ENCODE data around the gene POU2F1. TPM values are rescaled to one million over a fixed set of nuclear protein-coding genes. Genes with fewer than 3 reads are reported as not detected.
"Not testable (repeated sequence)": the region's sequence is repeated elsewhere in the genome, so short reads cannot be mapped to it uniquely, and the experiment has no call there.

The POU2F1 gene
- total and polyA plus RNA-seq, 4 donors = 1.1 to 28.6 (median 13.7) TPM

DNA sequence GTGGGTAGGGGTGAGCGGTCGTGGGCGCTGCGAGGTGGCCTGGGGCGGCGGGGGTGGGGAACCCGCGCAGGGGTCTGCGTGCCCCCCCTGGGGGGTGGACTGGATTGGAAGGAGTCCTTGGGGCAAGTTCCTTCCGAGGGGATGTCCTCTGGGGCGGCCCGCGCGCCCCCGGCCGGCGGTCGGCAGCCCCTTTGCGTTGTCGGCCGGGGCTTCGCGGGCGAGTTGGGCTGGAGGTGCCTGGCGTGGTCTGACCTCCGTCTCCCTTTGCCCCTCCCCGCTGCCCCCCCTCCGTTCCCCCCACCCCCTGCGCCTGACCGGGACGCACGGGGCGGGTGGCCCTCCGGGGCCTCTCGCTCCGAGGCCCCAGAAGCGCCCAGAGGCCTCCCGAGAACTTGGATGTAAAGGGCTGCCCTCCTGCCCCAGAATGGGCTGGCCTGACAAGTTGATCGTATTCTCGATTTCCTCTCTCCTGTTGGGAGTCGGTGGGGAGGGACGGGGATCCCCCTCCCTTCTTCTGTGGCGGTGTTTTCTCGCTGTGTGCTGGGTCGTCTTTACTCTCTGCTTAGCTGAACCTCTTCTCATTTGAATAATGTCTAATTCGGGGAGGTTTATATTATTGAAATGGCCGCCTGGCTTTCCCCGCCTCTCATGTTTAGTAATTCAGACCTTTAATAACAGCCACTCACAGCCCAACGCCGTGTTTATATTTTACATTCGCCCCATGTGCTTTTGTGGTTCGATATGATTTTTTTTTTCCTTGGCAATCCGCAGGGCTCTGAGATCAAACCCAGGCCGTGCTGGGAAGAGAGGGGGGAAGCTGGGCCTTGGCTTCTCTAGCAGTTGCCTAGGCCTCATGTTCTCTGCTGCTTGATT, 1.3 kb downstream of the POU2F1 start:
- peak; percentile 27 for ATAC-seq (ENCODE audit: low FRiP score)
- Histone ChIP-seq H3K4me3 (ENCODE audit: low read length in 2 of 2) (peak overlapping the region; percentile 68 to 100), H3K36me3 (ENCODE audit: control insufficient read depth in 1 of 2, insufficient read depth in 2 of 2, low read length in 1 of 2) (no peaks in the 10 kb centered on the region), H3K4me1 (ENCODE audit: control insufficient read depth in 1 of 2, insufficient read depth in 2 of 2, low read length in 2 of 2) (no peaks in the 10 kb centered on the region), H3K9me3 (ENCODE audit: control insufficient read depth, low read length) (no peaks in the 10 kb centered on the region), H3K27me3 (ENCODE audit: control insufficient read depth in 1 of 2, insufficient read depth in 2 of 2, low read length in 1 of 2) (no peaks in the 10 kb centered on the region), H3K27ac (ENCODE audit: low read depth in 1 of 2, low read length in 2 of 2) (peak overlapping the region; percentile 75 to 89)
- peak; percentile 71 to 83 for DNase-seq
- WGBS, 2 donors = 1% methylated on average over 21 to 54 of the region's 54 CpGs
- intact Hi-C loops (cut with DNase I) = no loop called here

DNA sequence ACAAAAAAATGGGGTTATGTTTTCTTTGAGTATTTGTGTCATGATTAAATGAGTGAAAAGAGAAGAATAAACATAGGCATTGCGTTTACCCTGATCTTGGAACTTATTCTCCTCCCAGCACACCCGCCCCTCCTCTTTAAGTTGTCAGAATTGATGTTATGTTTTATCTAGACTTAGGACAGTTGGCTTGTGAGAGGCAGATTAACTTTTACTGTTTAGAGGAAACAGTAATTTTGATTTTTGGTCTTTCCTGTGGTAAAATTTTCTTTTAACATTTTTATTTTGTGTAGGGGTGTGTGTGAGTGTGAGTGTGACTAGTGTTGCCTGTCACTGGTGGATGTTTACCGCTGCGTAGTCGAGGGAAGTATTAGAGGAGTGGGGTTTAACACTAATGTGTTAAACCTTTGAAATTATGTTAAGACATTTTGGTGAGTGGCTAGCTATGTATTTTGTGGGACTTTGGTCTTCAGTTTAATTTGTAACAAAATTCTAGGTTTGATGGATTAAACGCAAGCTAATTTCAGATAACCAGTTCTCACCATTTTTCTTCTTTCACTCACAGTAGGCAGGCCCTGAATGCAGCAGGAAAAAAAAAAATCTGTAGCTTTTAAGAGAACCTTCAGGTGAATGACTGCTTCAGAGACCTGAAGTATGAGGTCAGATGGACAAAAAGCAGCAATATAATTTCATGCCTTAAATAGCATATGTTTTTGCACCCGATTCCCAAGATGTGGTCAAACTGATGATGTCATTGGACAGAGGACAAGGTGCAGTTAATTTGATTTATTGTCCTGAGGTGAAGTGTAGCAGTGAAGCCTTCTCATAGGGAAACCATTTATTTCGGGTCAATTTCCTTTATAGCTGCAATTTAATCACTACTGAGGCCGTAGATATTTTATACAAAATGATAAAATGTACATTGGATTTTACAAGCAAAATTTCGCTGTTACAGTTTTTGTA, 2.7 kb downstream of the POU2F1 start:
- Histone ChIP-seq H3K4me3 (ENCODE audit: low read length in 2 of 2) (no peak overlapping the region), H3K27ac (ENCODE audit: low read depth in 1 of 2, low read length in 2 of 2) (no peak overlapping the region), H3K9me3 (ENCODE audit: control insufficient read depth, low read length) (no peaks in the 10 kb centered on the region), H3K4me1 (ENCODE audit: control insufficient read depth in 1 of 2, insufficient read depth in 2 of 2, low read length in 2 of 2) (no peaks in the 10 kb centered on the region), H3K27me3 (ENCODE audit: control insufficient read depth in 1 of 2, insufficient read depth in 2 of 2, low read length in 1 of 2) (no peaks in the 10 kb centered on the region), H3K36me3 (ENCODE audit: control insufficient read depth in 1 of 2, insufficient read depth in 2 of 2, low read length in 1 of 2) (no peaks in the 10 kb centered on the region)
- ATAC-seq (ENCODE audit: low FRiP score) (no peak), DNase-seq (no peak)
- intact Hi-C loops (cut with DNase I) = no loop called here
- 74 to 78% methylated on average over 10 of the region's 10 CpGs for WGBS, 2 donors

DNA sequence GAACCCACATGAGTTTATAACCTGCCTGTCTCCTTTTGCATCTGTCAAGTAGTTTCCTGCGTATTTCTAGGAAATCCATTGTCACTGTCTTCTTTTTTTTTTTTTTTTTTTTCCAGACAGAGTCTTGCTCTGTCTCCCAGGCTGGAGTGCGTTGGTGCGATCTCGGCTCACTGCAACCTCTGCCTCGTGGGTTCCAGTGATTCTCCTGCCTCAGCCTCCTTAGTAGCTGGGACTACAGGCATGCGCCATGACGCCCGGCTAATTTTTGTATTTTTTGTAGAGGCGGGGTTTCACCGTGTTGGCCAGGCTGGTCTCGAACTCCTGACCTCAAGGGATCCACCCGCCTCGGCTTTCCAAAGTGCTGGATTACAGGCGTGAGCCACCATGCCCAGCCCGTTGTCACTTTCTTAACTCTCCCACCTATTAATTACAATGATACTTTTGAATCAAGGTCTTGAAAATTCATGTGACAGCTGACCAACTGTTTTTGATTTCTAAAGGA, 4.1 kb downstream of the POU2F1 start:
- 93 to 94% methylated on average over 15 of the region's 15 CpGs for WGBS, 2 donors
- H3K27me3 ChIP-seq (ENCODE audit: control insufficient read depth in 1 of 2, insufficient read depth in 2 of 2, low read length in 1 of 2); H3K9me3 ChIP-seq (ENCODE audit: control insufficient read depth, low read length); H3K27ac ChIP-seq (ENCODE audit: low read depth in 1 of 2, low read length in 2 of 2); ATAC-seq (ENCODE audit: low FRiP score); H3K4me3 ChIP-seq (ENCODE audit: low read length in 2 of 2); H3K36me3 ChIP-seq (ENCODE audit: control insufficient read depth in 1 of 2, insufficient read depth in 2 of 2, low read length in 1 of 2); DNase-seq; H3K4me1 ChIP-seq (ENCODE audit: control insufficient read depth in 1 of 2, insufficient read depth in 2 of 2, low read length in 2 of 2); intact Hi-C loops (cut with DNase I): not testable (repeated sequence)

DNA sequence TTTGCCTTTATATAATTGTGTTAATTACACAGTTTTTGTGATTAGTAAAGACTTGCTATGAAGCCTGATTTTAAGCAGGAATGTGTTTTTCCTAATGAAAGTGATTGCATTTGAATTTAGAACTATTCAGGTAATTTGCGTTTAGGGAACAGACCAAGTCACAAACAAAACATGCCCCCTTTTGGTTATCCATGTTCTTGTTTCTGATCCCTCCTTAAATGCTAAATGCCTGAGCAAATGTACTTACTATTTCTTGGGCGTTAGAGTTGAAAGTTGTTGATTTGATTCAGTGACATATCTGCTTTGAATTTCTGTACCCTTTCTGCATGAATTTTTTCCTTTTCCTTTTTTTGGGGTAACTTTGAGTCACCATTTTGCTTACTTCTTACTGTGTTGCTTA, 5.2 kb downstream of the POU2F1 start:
- no peak overlapping the region for H3K27ac ChIP-seq (ENCODE audit: low read depth in 1 of 2, low read length in 2 of 2)
- DNase-seq (no peak), ATAC-seq (ENCODE audit: low FRiP score) (no peak)
- no peaks in the 10 kb centered on the region for H3K27me3 ChIP-seq (ENCODE audit: control insufficient read depth in 1 of 2, insufficient read depth in 2 of 2, low read length in 1 of 2)
- no peak overlapping the region for H3K4me3 ChIP-seq (ENCODE audit: low read length in 2 of 2)
- H3K36me3 ChIP-seq (ENCODE audit: control insufficient read depth in 1 of 2, insufficient read depth in 2 of 2, low read length in 1 of 2) = no peaks in the 10 kb centered on the region
- WGBS, 2 donors = 70 to 75% methylated on average over 2 of the region's 2 CpGs
- no peaks in the 10 kb centered on the region for H3K4me1 ChIP-seq (ENCODE audit: control insufficient read depth in 1 of 2, insufficient read depth in 2 of 2, low read length in 2 of 2)
- intact Hi-C loops (cut with DNase I) = no loop called here
- H3K9me3 ChIP-seq (ENCODE audit: control insufficient read depth, low read length) = no peaks in the 10 kb centered on the region

DNA sequence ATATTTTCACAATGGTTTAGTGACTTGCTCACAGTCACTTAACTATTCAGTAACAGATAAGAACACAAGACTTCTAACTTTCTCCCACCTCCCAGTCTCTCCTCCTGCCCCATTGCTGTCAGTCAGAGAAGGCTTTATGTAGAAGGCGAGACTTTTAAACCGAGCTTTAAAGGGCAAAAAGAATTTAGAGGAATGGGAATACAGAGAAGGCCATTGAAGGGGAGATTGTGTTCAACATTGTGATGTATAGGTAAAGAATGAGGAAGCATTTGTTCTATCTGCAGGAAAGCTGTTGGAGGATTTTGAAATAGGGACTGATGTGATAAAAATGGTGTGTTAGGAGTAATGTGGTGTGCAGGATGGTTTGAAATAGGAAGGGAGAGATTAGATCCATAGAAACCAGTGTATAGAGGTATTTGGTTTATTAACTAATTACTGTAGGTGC, 7.3 kb downstream of the POU2F1 start:
- Histone ChIP-seq H3K27me3 (ENCODE audit: control insufficient read depth in 1 of 2, insufficient read depth in 2 of 2, low read length in 1 of 2) (no peaks in the 10 kb centered on the region), H3K4me3 (ENCODE audit: low read length in 2 of 2) (no peak overlapping the region), H3K4me1 (ENCODE audit: control insufficient read depth in 1 of 2, insufficient read depth in 2 of 2, low read length in 2 of 2) (no peaks in the 10 kb centered on the region), H3K27ac (ENCODE audit: low read depth in 1 of 2, low read length in 2 of 2) (no peak overlapping the region), H3K9me3 (ENCODE audit: control insufficient read depth, low read length) (no peaks in the 10 kb centered on the region), H3K36me3 (ENCODE audit: control insufficient read depth in 1 of 2, insufficient read depth in 2 of 2, low read length in 1 of 2) (no peaks in the 10 kb centered on the region)
- intact Hi-C loops (cut with DNase I) = no loop called here
- WGBS, 2 donors = 91 to 92% methylated on average over 2 of the region's 2 CpGs
- DNase-seq = no peak
- ATAC-seq (ENCODE audit: low FRiP score) = no peak

DNA sequence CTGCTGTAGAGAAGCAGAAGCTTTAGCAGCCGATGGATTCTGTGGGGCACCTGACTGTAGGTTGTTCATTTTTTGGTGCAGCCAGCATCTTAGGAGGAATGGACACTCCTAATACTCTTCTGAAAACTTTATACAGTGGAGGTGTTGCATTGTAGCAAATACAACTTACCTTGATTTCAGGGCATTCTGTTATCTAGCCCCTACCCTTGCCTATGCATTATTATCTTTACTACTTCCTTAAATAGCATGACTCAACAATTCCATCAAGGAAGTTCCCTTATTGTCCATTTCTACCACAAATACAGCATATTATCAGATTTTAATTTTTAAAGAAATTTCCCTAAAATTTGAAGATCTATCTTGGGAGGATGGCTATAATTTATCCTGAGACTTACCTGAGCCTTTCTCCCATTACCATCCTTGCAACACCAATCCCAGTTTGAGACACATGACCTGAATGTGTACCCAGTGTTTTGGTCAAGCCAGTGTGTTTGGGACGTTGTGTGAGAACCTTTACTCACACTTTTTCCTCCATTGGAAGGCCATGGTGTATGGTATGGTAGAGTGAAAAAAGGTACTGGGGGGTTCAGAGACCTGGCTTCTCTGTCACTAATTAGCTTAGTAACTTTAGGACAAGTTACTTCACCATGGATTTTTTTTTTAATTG, 9.2 kb downstream of the POU2F1 start:
- H3K36me3 ChIP-seq (ENCODE audit: control insufficient read depth in 1 of 2, insufficient read depth in 2 of 2, low read length in 1 of 2) = no peaks in the 10 kb centered on the region
- DNase-seq = no peak
- H3K4me3 ChIP-seq (ENCODE audit: low read length in 2 of 2) = no peak overlapping the region
- no peaks in the 10 kb centered on the region for H3K9me3 ChIP-seq (ENCODE audit: control insufficient read depth, low read length)
- 79 to 87% methylated on average over 2 of the region's 2 CpGs for WGBS, 2 donors
- ATAC-seq (ENCODE audit: low FRiP score) = no peak
- intact Hi-C loops (cut with DNase I) = no loop called here
- H3K27me3 ChIP-seq (ENCODE audit: control insufficient read depth in 1 of 2, insufficient read depth in 2 of 2, low read length in 1 of 2) = no peaks in the 10 kb centered on the region
- peaks cover 0 to 2% of the 10 kb centered on the region in 2 donors for H3K4me1 ChIP-seq (ENCODE audit: control insufficient read depth in 1 of 2, insufficient read depth in 2 of 2, low read length in 2 of 2)
- no peak overlapping the region for H3K27ac ChIP-seq (ENCODE audit: low read depth in 1 of 2, low read length in 2 of 2)

DNA sequence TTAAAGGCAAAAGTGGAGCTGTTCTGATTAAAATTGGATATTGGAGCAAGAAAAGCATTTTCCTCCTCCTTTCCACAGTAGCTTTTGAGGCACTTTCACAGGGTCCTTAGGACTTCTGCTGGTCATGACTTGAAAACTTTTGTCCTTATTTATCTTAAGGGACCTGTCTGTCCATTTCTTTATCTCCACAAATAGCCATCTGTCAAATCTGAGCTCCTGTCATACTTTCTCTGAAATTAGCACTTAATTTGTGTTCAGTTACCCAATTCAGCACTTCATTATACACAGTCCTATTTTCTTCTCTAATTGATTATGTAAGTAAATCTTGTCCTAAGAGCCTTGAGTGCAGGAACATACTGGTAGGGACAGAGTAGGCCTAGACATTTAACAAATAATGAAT, 9.8 kb downstream of the POU2F1 start:
- Histone ChIP-seq H3K4me3 (ENCODE audit: low read length in 2 of 2) (no peak overlapping the region), H3K27me3 (ENCODE audit: control insufficient read depth in 1 of 2, insufficient read depth in 2 of 2, low read length in 1 of 2) (no peaks in the 10 kb centered on the region), H3K9me3 (ENCODE audit: control insufficient read depth, low read length) (no peaks in the 10 kb centered on the region), H3K36me3 (ENCODE audit: control insufficient read depth in 1 of 2, insufficient read depth in 2 of 2, low read length in 1 of 2) (no peaks in the 10 kb centered on the region), H3K27ac (ENCODE audit: low read depth in 1 of 2, low read length in 2 of 2) (no peak overlapping the region), H3K4me1 (ENCODE audit: control insufficient read depth in 1 of 2, insufficient read depth in 2 of 2, low read length in 2 of 2) (peaks cover 0 to 2% of the 10 kb centered on the region in 2 donors)
- DNase-seq (no peak), ATAC-seq (ENCODE audit: low FRiP score) (no peak)
- intact Hi-C loops (cut with DNase I) = no loop called here

DNA sequence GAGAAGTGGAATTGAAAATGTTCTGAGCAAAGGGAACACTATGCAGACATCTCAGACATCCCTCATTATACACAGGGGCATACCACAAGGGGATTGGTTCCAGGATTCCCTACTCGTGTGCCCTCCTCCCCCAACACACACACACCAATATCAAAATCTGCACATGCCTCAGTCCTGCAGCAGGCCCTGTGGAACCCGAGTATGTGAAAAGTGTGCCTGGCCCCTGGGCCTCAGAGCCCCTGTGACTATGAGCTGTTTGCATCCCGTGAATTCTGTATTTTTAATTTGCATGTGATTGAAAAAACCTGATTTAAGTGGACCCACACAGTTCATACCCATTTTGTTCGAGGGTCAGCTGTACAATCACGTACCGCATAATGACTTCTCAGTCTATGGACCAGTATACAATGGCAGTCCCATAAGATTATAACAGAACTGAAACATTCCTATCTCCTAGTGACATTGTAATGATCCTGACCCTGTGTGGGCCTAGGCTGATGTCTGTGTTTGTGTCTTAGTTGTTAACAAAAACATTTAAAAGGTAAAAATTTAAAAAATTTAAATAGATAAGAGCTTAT, 11.3 kb downstream of the POU2F1 start:
- Histone ChIP-seq H3K27me3 (ENCODE audit: control insufficient read depth in 1 of 2, insufficient read depth in 2 of 2, low read length in 1 of 2) (no peaks in the 10 kb centered on the region), H3K4me1 (ENCODE audit: control insufficient read depth in 1 of 2, insufficient read depth in 2 of 2, low read length in 2 of 2) (peaks cover 0 to 2% of the 10 kb centered on the region in 2 donors), H3K36me3 (ENCODE audit: control insufficient read depth in 1 of 2, insufficient read depth in 2 of 2, low read length in 1 of 2) (no peaks in the 10 kb centered on the region), H3K4me3 (ENCODE audit: low read length in 2 of 2) (no peak overlapping the region), H3K9me3 (ENCODE audit: control insufficient read depth, low read length) (no peaks in the 10 kb centered on the region), H3K27ac (ENCODE audit: low read depth in 1 of 2, low read length in 2 of 2) (no peak overlapping the region)
- WGBS, 2 donors = 84 to 85% methylated on average over 6 of the region's 6 CpGs
- ATAC-seq (ENCODE audit: low FRiP score) (no peak), DNase-seq (no peak)
- intact Hi-C loops (cut with DNase I) = no loop called here

Data from aorta (tissue), 5 donors.